ENCODE results near the gene EPN3.

Gene EPN3

GRCh38 chr17:50498021-50498874 lies 34.3 kb upstream of the EPN3 start:
- Histone ChIP-seq H3K36me3 (ENCODE audit: insufficient read depth, low read length) (no peaks in the 10 kb centered on the region), H3K27ac (ENCODE audit: low read depth, low read length) (no peak overlapping the region), H3K9me3 (ENCODE audit: insufficient read depth, low read depth, low read length) (no peaks in the 10 kb centered on the region), H3K9ac (ENCODE audit: low read depth, low read length) (no peak overlapping the region), H3K4me3 (ENCODE audit: low read length) (no peak overlapping the region), H3K27me3 (ENCODE audit: insufficient read depth, low read length) (no peaks in the 10 kb centered on the region), H3K4me1 (ENCODE audit: insufficient read depth, low read length) (0 out of 2 replicates have a peak, but pooled peaks cover under 1% of the 10 kb centered on the region)
- 76% methylated on average over 7 of the region's 7 CpGs for WGBS

GRCh38 chr17:50499270-50499669 lies 33.3 kb upstream of the EPN3 start:
- Histone ChIP-seq H3K27ac (ENCODE audit: low read depth, low read length) (no peak overlapping the region), H3K9ac (ENCODE audit: low read depth, low read length) (no peak overlapping the region), H3K4me3 (ENCODE audit: low read length) (no peak overlapping the region), H3K4me1 (ENCODE audit: insufficient read depth, low read length) (0 out of 2 replicates have a peak, but pooled peaks cover 5% of the 10 kb centered on the region), H3K27me3 (ENCODE audit: insufficient read depth, low read length) (no peaks in the 10 kb centered on the region), H3K36me3 (ENCODE audit: insufficient read depth, low read length) (no peaks in the 10 kb centered on the region), H3K9me3 (ENCODE audit: insufficient read depth, low read depth, low read length) (no peaks in the 10 kb centered on the region)

- H3K4me3 ChIP-seq (ENCODE audit: low read length): no peak overlapping the region
- no peaks in the 10 kb centered on the region for H3K27me3 ChIP-seq (ENCODE audit: insufficient read depth, low read length)
- 0 out of 2 replicates have a peak, but pooled peaks cover 5% of the 10 kb centered on the region for H3K4me1 ChIP-seq (ENCODE audit: insufficient read depth, low read length)
- no peak overlapping the region for H3K9ac ChIP-seq (ENCODE audit: low read depth, low read length)
- no peaks in the 10 kb centered on the region for H3K36me3 ChIP-seq (ENCODE audit: insufficient read depth, low read length)
- H3K27ac ChIP-seq (ENCODE audit: low read depth, low read length): no peak overlapping the region
- no peaks in the 10 kb centered on the region for H3K9me3 ChIP-seq (ENCODE audit: insufficient read depth, low read depth, low read length)
- WGBS: 95% methylated on average over 2 of the region's 2 CpGs
These were observed 32.8 kb upstream of the EPN3 start for GRCh38 chr17:50499721-50500120.

- no peaks in the 10 kb centered on the region for H3K9me3 ChIP-seq (ENCODE audit: insufficient read depth, low read depth, low read length)
- no peak overlapping the region for H3K4me3 ChIP-seq (ENCODE audit: low read length)
- 0 out of 2 replicates have a peak, but pooled peaks cover 5% of the 10 kb centered on the region for H3K4me1 ChIP-seq (ENCODE audit: insufficient read depth, low read length)
- WGBS: 63% methylated on average over 4 of the region's 5 CpGs
- no peaks in the 10 kb centered on the region for H3K27me3 ChIP-seq (ENCODE audit: insufficient read depth, low read length)
- H3K27ac ChIP-seq (ENCODE audit: low read depth, low read length): no peak overlapping the region
- no peaks in the 10 kb centered on the region for H3K36me3 ChIP-seq (ENCODE audit: insufficient read depth, low read length)
- H3K9ac ChIP-seq (ENCODE audit: low read depth, low read length): no peak overlapping the region
These were observed 31.5 kb upstream of the EPN3 start for GRCh38 chr17:50501054-50501453.

GRCh38 chr17:50502301-50502990 lies 30.1 kb upstream of the EPN3 start:
- WGBS: 91% methylated on average over 9 of the region's 9 CpGs
- Histone ChIP-seq H3K4me1 (ENCODE audit: insufficient read depth, low read length) (0 out of 2 replicates have a peak, but pooled peaks cover 5% of the 10 kb centered on the region), H3K9me3 (ENCODE audit: insufficient read depth, low read depth, low read length) (no peaks in the 10 kb centered on the region), H3K27me3 (ENCODE audit: insufficient read depth, low read length) (no peaks in the 10 kb centered on the region), H3K4me3 (ENCODE audit: low read length) (no peak overlapping the region), H3K27ac (ENCODE audit: low read depth, low read length) (no peak overlapping the region), H3K9ac (ENCODE audit: low read depth, low read length) (no peak overlapping the region), H3K36me3 (ENCODE audit: insufficient read depth, low read length) (no peaks in the 10 kb centered on the region)

DNA sequence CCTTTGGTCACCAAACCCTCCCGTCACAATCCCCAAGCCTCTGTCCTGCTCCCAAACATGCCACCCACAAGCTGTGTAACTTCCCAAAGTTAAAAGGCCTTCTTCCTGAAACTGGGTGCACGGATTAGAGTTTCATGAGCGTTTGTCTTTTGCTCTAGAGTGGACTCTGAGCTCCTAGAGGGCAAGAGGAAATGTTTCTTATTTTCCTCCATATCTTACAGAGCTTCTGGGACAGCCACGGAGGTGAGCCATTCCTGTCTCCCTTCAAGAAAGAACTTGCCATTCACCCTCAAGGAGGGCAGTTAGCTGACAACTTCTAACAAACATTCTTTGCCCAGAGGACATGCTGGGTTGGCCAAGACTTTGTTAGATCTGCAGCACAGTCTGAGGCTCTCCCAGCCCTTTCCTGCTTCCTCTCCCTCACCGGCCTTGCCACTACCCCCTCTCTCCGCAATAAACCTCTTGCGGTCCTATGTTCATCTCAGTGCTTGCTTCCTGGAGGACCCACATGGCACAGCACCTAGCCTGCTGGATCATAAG lies 26.9 kb upstream of the EPN3 start:
- no peak overlapping the region for H3K9ac ChIP-seq (ENCODE audit: low read depth, low read length)
- no peaks in the 10 kb centered on the region for H3K36me3 ChIP-seq (ENCODE audit: insufficient read depth, low read length)
- H3K27ac ChIP-seq (ENCODE audit: low read depth, low read length): no peak overlapping the region
- H3K4me3 ChIP-seq (ENCODE audit: low read length): no peak overlapping the region
- H3K27me3 ChIP-seq (ENCODE audit: insufficient read depth, low read length): no peaks in the 10 kb centered on the region
- H3K9me3 ChIP-seq (ENCODE audit: insufficient read depth, low read depth, low read length): no peaks in the 10 kb centered on the region
- WGBS: 86% methylated on average over 7 of the region's 7 CpGs
- H3K4me1 ChIP-seq (ENCODE audit: insufficient read depth, low read length): 0 out of 2 replicates have a peak, but pooled peaks cover 8% of the 10 kb centered on the region

DNA sequence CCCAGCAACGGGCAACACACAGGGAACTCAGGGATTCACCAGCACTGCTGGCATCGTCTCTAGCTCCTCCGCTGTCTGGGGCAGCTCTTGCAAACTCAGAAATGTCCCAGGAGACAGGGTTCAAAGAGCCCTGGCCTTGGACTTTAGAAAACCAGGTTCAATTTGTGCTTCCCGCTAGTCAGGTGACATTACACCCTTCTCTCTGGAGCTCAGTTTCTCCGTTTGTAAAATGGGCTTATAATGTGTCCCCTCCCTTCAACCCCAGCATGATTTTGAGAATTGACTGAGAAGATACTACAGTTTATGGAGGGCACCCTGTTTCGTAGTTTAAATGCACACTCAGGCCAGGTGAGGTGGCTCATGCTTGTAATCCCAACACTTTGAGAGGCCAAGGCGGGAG lies 26.2 kb upstream of the EPN3 start:
- Histone ChIP-seq H3K27me3 (ENCODE audit: insufficient read depth, low read length) (no peaks in the 10 kb centered on the region), H3K9me3 (ENCODE audit: insufficient read depth, low read depth, low read length) (no peaks in the 10 kb centered on the region), H3K36me3 (ENCODE audit: insufficient read depth, low read length) (no peaks in the 10 kb centered on the region), H3K27ac (ENCODE audit: low read depth, low read length) (no peak overlapping the region), H3K4me3 (ENCODE audit: low read length) (no peak overlapping the region), H3K4me1 (ENCODE audit: insufficient read depth, low read length) (0 out of 2 replicates have a peak, but pooled peaks cover 13% of the 10 kb centered on the region), H3K9ac (ENCODE audit: low read depth, low read length) (no peak overlapping the region)
- 88% methylated on average over 7 of the region's 7 CpGs for WGBS

DNA sequence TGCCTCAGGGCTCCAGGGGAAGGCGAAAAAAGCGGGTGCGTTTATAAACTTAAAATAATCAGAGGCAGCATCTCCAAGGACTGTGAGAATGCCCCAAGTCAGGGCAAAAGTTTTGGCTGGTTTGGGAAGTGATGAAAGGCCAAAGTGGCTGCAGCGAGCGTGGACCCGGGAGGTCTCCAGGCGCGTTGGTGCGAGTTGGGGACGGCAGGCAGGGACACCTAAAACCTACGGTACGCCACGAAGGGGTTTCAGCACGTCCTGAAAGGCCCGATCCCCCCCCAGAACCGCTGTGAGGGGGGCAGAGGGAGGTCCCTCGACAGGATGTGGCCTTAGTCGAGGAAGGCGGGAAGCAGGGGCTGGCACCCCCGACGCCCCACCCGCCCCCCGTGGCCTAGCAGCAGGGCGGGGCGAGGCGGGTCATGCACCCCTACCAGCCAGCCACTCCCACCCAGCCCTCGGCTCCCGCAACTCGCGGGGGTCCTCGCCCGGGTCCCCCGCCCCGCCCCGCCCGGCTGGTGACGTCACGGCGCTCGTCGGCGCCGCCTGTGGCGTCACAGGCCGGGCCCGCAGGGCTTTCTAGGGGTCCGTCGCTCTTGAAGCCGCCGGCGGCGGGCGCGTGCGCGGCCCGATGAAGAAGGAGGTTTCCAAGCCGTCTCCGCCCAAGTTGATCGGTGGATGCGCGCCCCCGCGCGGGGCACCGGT lies 24.5 kb upstream of the EPN3 start, which contains the start of gene MYCBPAP:
MYCBPAP (plus strand) TSS at position 569 of the 702 bp plus-strand sequence. CDS start 236 bp downstream, outside the sequence.
- Histone ChIP-seq H3K27ac (ENCODE audit: low read depth, low read length) (peak within 1 kb of the TSS; percentile 60; the same call in 1 of the 2 replicates), H3K36me3 (ENCODE audit: insufficient read depth, low read length) (no peaks in the 10 kb centered on the region), H3K4me3 (ENCODE audit: low read length) (peak within 1 kb of the TSS; percentile 91), H3K27me3 (ENCODE audit: insufficient read depth, low read length) (no peaks in the 10 kb centered on the region), H3K4me1 (ENCODE audit: insufficient read depth, low read length) (0 out of 2 replicates have a peak, but pooled peaks cover 16% of the 10 kb centered on the region), H3K9ac (ENCODE audit: low read depth, low read length) (peak within 1 kb of the TSS; percentile 70), H3K9me3 (ENCODE audit: insufficient read depth, low read depth, low read length) (no peaks in the 10 kb centered on the region)
- 7% methylated on average over 65 of the region's 66 CpGs for WGBS

DNA sequence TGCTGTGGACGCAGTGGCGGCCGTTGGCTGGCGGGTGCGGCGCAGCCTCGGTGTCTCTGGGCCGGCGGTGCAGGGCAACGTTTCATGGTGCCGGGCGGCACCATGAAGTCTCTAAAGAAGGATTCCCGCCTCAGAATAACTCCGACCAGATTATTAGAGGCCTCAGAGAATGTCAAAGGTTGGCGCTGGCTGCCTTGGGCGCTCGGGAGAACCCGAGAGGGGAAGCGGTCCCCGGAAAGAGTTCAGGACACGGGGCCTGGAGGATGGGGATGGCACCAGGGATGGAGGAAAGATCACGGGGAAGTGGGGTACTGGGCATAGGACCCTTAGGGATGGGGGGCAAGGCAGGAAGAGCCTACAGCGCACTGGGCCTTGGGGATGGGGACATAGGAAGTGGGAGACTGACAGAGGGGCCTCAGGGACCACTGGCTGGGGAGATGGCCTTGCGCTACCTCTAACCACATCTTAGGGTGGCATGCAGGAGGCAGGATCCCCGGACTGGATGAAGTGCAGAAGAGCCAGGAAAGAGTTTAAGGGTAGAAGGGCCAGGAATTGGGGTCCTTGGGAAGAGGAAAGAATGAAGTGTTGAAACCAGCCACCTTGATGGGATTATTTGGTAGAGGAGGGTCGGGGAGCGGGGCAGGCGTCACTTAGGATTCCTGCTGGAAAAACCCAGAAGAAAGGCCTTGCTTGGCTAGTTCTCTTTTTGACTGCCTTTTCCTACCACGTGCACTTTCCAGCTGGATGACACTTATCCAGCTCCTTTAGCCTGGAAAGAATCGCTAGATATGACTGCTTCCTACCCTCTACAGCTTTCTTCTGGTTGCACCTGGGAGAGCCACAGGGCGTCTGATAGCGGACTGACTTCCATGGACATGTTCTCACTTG lies 23.7 kb upstream of the EPN3 start:
- peak overlapping the region; percentile 91 for H3K4me3 ChIP-seq (ENCODE audit: low read length)

DNA sequence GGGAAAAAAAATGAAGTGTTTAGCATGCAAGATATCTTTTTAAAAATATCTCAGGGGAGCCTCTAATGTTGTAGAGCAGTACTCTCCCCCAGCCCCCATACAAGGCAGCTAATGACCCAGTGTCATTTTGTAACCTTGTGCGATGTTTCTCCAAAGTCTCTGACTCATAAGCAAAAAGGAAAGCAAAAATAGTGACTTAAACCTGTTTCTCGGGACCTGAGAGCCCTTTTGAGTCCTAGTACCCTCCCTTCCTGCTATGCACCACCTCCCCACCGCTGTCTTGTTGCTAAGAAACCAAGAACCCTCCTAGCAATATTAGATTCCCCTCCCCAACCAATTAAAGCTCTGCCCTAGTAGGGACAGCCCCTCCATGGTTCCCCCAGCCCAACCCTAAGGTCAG lies 21.5 kb upstream of the EPN3 start:
- H3K9ac ChIP-seq (ENCODE audit: low read depth, low read length): no peak overlapping the region

More for the DNA sequence above, 23.7 kb upstream of the EPN3 start:
- H3K4me1 ChIP-seq (ENCODE audit: insufficient read depth, low read length): 0 out of 2 replicates have a peak, but pooled peaks cover 11% of the 10 kb centered on the region
- no peaks in the 10 kb centered on the region for H3K9me3 ChIP-seq (ENCODE audit: insufficient read depth, low read depth, low read length)
- 27% methylated on average over 32 of the region's 32 CpGs for whole genome bisulfite sequencing
- peak overlapping the region; percentile 13; the same call in 1 of the 2 replicates for H3K27ac ChIP-seq (ENCODE audit: low read depth, low read length)
- peak overlapping the region; percentile 70 for H3K9ac ChIP-seq (ENCODE audit: low read depth, low read length)
- no peaks in the 10 kb centered on the region for H3K36me3 ChIP-seq (ENCODE audit: insufficient read depth, low read length)
- no peaks in the 10 kb centered on the region for H3K27me3 ChIP-seq (ENCODE audit: insufficient read depth, low read length)

More for the DNA sequence above, 21.5 kb upstream of the EPN3 start:
- 70% methylated on average over 3 of the region's 3 CpGs for WGBS
- Histone ChIP-seq H3K4me1 (ENCODE audit: insufficient read depth, low read length) (0 out of 2 replicates have a peak, but pooled peaks cover 11% of the 10 kb centered on the region), H3K36me3 (ENCODE audit: insufficient read depth, low read length) (no peaks in the 10 kb centered on the region), H3K27me3 (ENCODE audit: insufficient read depth, low read length) (no peaks in the 10 kb centered on the region), H3K9me3 (ENCODE audit: insufficient read depth, low read depth, low read length) (no peaks in the 10 kb centered on the region), H3K4me3 (ENCODE audit: low read length) (no peak overlapping the region), H3K27ac (ENCODE audit: low read depth, low read length) (no peak overlapping the region)
